Measurements from ENCODE around the gene CNFN. TPM values are rescaled to one million over a fixed set of nuclear protein-coding genes. Genes with fewer than 3 reads are reported as not detected.
A peak's percentile ranks its signal among the peaks of the same experiment; 100 is the strongest.

CNFN gene
- total and polyA plus RNA-seq, 10 of the 15 experiments (the other 5 are each of a cell fraction or from before 2014, with no cell fraction given): 0.60 TPM; not detected in 9

DNA sequence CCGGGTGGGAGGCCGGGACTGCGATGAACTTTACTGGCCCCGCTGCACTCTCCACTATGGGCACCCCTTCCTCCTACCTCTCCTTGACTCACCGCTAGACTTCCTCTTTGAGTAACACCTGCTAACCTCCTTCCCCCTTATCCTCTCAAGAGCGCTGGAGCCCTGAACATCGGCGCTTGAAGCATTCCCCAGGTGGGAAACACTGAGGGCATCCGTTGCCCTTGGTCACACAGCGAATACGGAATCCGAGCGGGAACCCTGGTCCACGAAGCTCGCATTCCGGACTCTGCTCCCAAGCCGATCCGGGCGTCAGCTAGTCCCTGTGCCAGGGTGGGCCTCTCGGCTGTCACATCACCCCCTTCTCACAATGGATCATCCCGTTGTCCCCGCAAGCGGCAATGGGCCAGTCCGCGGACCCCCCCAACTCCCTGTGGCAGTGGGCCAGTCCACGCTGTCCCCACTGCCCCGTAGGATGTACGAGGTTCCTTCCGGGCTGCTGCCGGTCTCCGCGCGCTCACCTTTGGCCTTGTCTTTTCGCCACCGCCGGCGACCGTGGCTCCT, 32.9 kb upstream of the CNFN start (continued):
- peak; percentile 36 for TF ChIP-seq SIX5 (IDR thresholded peaks at IDR 0.05; ENCODE audit: low read depth, low read length, severe bottlenecking)
- TF ChIP-seq, protein P1, sequence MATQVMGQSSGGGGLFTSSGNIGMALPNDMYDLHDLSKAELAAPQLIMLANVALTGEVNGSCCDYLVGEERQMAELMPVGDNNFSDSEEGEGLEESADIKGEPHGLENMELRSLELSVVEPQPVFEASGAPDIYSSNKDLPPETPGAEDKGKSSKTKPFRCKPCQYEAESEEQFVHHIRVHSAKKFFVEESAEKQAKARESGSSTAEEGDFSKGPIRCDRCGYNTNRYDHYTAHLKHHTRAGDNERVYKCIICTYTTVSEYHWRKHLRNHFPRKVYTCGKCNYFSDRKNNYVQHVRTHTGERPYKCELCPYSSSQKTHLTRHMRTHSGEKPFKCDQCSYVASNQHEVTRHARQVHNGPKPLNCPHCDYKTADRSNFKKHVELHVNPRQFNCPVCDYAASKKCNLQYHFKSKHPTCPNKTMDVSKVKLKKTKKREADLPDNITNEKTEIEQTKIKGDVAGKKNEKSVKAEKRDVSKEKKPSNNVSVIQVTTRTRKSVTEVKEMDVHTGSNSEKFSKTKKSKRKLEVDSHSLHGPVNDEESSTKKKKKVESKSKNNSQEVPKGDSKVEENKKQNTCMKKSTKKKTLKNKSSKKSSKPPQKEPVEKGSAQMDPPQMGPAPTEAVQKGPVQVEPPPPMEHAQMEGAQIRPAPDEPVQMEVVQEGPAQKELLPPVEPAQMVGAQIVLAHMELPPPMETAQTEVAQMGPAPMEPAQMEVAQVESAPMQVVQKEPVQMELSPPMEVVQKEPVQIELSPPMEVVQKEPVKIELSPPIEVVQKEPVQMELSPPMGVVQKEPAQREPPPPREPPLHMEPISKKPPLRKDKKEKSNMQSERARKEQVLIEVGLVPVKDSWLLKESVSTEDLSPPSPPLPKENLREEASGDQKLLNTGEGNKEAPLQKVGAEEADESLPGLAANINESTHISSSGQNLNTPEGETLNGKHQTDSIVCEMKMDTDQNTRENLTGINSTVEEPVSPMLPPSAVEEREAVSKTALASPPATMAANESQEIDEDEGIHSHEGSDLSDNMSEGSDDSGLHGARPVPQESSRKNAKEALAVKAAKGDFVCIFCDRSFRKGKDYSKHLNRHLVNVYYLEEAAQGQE (IDR thresholded peaks at IDR 0.05; ENCODE audit: low read depth, low read length): no peak
- peak; percentile 74; the same call in 1 of the 2 replicates for TF ChIP-seq HDGF (IDR thresholded peaks at IDR 0.05)
- no peak for TF ChIP-seq RCOR1 (conservative IDR thresholded peaks at IDR 0.05; ENCODE audit: low read depth, low read length)
- TF ChIP-seq MYC (IDR thresholded peaks at IDR 0.05; ENCODE audit: insufficient read depth, insufficient read length, insufficient replicate concordance, low read length, severe bottlenecking): no peak
- TF ChIP-seq FOXK2 (IDR thresholded peaks at IDR 0.05): peak; percentile 96
- peak; percentile 35; a peak in 1 of 4 replicates for TF ChIP-seq SRF (IDR thresholded peaks at IDR 0.05; ENCODE audit: low read depth in 2 of 2, low read length in 2 of 2)
- TF ChIP-seq, protein P2, sequence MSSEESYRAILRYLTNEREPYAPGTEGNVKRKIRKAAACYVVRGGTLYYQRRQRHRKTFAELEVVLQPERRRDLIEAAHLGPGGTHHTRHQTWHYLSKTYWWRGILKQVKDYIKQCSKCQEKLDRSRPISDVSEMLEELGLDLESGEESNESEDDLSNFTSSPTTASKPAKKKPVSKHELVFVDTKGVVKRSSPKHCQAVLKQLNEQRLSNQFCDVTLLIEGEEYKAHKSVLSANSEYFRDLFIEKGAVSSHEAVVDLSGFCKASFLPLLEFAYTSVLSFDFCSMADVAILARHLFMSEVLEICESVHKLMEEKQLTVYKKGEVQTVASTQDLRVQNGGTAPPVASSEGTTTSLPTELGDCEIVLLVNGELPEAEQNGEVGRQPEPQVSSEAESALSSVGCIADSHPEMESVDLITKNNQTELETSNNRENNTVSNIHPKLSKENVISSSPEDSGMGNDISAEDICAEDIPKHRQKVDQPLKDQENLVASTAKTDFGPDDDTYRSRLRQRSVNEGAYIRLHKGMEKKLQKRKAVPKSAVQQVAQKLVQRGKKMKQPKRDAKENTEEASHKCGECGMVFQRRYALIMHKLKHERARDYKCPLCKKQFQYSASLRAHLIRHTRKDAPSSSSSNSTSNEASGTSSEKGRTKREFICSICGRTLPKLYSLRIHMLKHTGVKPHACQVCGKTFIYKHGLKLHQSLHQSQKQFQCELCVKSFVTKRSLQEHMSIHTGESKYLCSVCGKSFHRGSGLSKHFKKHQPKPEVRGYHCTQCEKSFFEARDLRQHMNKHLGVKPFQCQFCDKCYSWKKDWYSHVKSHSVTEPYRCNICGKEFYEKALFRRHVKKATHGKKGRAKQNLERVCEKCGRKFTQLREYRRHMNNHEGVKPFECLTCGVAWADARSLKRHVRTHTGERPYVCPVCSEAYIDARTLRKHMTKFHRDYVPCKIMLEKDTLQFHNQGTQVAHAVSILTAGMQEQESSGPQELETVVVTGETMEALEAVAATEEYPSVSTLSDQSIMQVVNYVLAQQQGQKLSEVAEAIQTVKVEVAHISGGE (CRISPR knock-in tag; IDR thresholded peaks at IDR 0.05): no peak

Measured in GM12878 (cell line).